GM18505 (cell line): ENCODE results near the gene TLE3.

ENCODE experiments used
- ATAC-seq: cut with Tn5 transposase; IDR thresholded peaks from one replicate; pipeline ENCODE4 v1.9.1; 2021; ENCODE audit not compliant: unreplicated experiment
- POLR2A ChIP-seq: IDR thresholded peaks from 4 replicates; pipeline ENCODE4 v1.6.1; 2011; ENCODE audit warnings: borderline replicate concordance; ENCODE audit not compliant: insufficient read depth, insufficient read length; ENCODE audit errors: extremely low read depth

Gene TLE3

GRCh38 chr15:70053716-70054229, 43.9 kb downstream of the TLE3 start:
- TF ChIP-seq POLR2A, result no peak
- no peak for ATAC-seq

GRCh38 chr15:70053001-70053715, 44.6 kb downstream of the TLE3 start:
- ATAC-seq, result no peak
- TF ChIP-seq POLR2A, result no peak

- ATAC-seq, result no peak
- TF ChIP-seq POLR2A, result no peak
Measured at GRCh38 chr15:70051948-70052633, 45.6 kb downstream of the TLE3 start.

DNA sequence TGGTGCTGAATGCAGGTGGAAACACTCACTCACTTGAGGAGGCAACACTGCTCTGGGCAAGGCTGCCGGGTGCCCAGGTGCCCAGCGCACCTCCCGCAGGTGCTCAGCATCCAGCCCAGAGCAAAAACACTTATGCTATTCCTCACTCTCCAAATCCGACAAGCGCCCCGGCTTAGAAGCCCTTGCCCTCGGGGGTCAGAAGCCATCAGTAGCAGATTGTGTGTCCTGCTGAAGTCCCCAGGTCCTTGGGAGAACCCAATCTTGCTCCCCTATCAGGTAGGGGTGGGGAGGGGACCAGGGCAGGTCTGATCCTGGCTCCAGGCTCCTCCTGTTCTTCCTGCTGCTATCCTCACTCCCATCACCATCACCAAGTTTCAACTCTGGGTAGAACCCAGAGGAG, 46.7 kb downstream of the TLE3 start:
- no peak for TF ChIP-seq POLR2A
- no peak for ATAC-seq

DNA sequence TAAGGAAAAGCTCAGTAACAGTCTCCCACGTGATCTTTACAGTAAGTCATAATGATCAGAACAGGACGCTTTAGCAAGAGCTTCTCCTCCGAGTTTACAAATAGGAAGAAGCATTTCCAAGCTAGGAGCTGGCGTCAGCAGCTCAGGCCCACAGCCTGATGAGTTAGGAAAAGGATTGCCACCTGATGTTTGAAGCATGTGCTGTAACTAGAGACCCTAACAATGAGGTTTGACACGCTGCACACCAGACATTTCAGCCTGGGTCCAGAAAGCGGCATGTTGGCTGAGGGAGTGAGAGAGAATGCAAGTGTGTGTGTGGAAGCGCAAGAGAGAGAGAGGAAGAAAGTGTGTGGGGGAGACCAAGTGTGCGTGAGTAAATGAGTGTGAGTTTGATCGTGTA, 47.3 kb downstream of the TLE3 start:
- no peak for ATAC-seq
- TF ChIP-seq POLR2A, result no peak

DNA sequence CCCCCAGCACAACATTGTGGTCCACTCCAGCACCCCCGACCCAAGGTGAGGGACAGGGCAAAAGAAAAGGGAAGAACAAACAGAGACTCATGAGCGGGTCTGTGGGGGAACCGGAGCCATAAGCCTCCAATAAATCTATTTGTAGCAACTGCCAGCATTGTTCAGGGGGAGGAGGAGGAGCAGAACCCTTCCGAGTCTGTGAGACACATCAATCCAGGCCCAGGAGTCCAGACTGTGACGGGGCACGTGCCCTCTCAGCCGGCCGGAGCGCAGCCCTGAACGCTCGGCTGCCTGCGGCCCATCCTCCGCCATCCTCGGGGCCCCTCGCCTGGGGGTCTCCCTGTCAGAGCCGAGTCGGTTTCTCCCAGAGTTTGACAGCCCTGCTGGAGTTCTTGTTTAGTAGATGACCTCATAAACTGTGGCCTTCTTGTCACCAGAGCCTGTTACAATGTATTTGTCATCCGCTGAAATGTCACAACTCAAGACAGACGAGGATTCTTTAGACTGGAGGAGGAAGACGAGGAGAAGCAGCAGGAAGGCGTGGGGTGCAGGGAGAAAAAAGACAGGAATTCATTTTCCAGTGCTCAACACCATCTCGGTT, 47.9 kb downstream of the TLE3 start:
- TF ChIP-seq POLR2A, result no peak
- no peak for ATAC-seq

GRCh38 chr15:70048578-70049514, 48.9 kb downstream of the TLE3 start:
- no peak for ATAC-seq
- TF ChIP-seq POLR2A, result no peak

DNA sequence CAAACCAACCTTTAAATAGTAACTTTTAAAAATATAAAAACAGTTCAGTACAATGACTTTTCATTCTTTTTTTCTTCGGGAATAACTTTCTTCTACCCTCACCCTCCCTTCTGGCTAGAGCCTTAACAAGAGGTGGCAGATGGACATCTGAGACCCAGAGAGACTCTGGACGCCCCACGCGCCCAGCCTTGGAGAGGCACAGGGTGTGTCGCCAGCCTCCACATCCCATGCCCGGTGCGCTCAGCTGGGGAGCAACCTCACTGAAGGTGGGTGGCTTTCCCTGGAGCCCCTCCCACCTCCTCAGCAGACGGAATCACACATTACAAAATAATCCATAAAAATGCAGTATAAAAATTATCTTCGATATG, 49.5 kb downstream of the TLE3 start:
- ATAC-seq, result no peak
- TF ChIP-seq POLR2A, result no peak

DNA sequence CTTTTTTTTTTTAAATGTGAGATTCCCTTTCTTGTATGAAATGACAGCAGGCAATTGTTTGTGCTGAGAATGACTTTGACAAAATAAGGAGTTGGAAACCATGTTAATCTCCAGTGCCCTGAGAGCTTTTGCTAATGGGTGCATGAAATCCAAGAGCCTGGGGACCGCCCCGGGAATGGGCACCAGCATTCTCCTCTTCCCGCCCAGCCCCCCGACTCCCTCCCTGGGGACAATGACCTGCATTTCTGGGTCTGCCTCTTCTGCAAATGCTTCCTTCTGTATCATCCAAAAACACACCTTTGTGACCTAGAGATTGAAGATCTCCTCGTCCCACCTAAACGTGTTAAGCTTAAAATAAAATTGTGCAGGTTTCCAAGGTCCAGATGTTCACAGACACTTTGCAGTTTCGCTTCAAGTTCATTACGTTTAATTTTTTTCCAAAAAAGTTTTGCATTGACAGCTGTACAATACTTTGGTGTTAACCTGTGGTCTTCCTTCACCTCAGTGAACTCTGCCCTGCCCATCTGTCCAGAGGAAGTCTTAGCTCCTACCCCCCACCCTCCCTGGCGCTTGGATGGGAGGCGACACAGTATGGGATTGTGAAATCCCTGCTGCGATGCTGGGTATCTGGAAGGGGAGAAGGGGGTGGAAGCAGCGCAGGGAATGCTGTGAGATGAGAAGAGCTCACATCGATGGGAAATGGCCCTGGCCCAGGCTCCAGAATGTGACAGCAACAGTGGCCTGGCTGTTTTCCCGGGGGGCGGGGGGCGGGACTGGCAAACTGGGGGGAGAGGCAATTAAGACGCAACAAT, 50.1 kb downstream of the TLE3 start:
- no peak for ATAC-seq
- TF ChIP-seq POLR2A, result no peak

DNA sequence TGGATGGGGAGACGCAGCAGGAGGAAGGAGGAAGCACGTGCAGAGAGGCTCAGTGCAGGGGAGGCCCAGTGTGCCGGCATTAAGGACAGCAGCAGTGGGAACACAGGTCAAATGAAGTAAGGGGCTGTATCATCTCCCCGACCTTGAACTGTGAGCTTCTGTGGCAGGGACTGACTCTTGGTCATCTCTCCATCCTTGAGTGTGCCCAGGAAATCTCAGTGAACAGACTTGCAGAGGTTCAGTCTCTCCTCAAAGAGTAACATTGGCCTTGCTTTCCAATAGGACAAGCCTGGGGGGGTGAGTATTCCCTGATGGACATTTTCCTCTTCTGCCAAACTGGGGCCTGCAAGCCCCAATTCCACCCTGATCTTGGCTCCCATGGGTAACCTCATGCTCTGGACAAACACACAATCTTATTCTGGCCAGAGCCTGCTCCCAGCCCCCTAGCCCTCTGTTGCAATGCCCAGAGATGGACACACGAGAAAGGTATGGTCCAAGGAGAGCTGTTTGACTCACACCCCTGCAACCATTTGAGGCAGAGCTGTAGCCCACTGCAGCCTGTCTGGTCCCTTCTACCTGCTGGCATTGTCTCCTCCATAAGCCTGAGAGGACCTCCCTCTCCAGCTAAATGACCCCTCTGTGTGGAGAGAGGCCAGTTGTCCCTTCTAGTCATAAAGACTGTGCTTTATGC, 50.9 kb downstream of the TLE3 start:
- no peak for ATAC-seq
- TF ChIP-seq POLR2A, result peak; percentile 25

GRCh38 chr15:70045045-70045444, 52.7 kb downstream of the TLE3 start:
- no peak for ATAC-seq
- TF ChIP-seq POLR2A, result no peak

DNA sequence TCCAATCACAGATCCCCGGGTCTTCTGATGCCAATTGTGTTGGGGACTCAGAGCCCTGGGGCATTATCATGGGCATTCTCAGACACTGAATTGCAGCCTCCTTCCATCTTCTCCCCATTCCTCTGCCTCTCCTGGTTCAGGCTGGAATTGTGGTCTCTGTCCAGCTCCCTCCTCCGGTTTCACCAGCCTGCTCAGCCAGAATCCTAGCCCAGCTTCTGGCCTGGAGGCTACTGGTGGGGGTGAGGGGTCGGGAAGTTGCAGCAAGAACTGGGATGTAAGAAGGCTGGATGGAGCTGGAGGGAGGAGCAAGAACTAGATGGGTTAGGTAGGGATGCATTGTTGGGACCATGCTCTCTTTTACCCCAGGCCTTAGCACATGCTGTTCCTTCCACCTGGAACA, 53.5 kb downstream of the TLE3 start:
- no peak for TF ChIP-seq POLR2A
- ATAC-seq, result no peak
